Aorta (tissue), 5 donors: Measurements from ENCODE around the gene BMP8B. TPM values are rescaled to one million over a fixed set of nuclear protein-coding genes. Genes with fewer than 3 reads are reported as not detected.
"Not testable (repeated sequence)": the region's sequence is repeated elsewhere in the genome, so short reads cannot be mapped to it uniquely, and the experiment has no call there.

Experiments
- ATAC-seq: fragments of 200-7000 bp; cut with Tn5 transposase; one replicate; pipeline ENCODE4 v1.9.1; 2022; ENCODE audit warnings: moderate library complexity; ENCODE audit not compliant: low FRiP score
- DNase-seq, 2 donors: peaks; one replicate each; pipeline ENCODE4 v3.0.0-alpha.2; 2020
- H3K27ac ChIP-seq, 2 donors: one replicate each; pipeline ENCODE4 v1.5.1; 2013; ENCODE audit warnings: low read length in 2 of 2, mild to moderate bottlenecking in 2 of 2, moderate library complexity in 2 of 2, control low read depth in 1 of 2, inconsistent platforms in 1 of 2, low read depth in 1 of 2
- H3K27me3 ChIP-seq, 2 donors: one replicate each; pipeline ENCODE4 v1.6.1; 2013; ENCODE audit warnings: control low read depth in 1 of 2, low read length in 1 of 2, mild to moderate bottlenecking in 1 of 2, moderate library complexity in 1 of 2; ENCODE audit not compliant: insufficient read depth in 2 of 2, control insufficient read depth in 1 of 2
- H3K36me3 ChIP-seq, 2 donors: one replicate each; pipeline ENCODE4 v1.6.1; 2013; ENCODE audit warnings: control low read depth in 1 of 2, low read length in 1 of 2, mild to moderate bottlenecking in 1 of 2; ENCODE audit not compliant: insufficient read depth in 2 of 2, control insufficient read depth in 1 of 2
- H3K4me1 ChIP-seq, 2 donors: one replicate each; pipeline ENCODE4 v1.6.1; 2013; ENCODE audit warnings: low read length in 2 of 2, control low read depth in 1 of 2, mild to moderate bottlenecking in 1 of 2, moderate library complexity in 1 of 2; ENCODE audit not compliant: insufficient read depth in 2 of 2, control insufficient read depth in 1 of 2
- H3K4me3 ChIP-seq, 2 donors: one replicate each; pipeline ENCODE4 v1.5.1; 2013; ENCODE audit warnings: low read length in 2 of 2, control low read depth in 1 of 2, mild to moderate bottlenecking in 1 of 2
- H3K9me3 ChIP-seq: one replicate; pipeline ENCODE4 v1.6.1; 2013; ENCODE audit warnings: mild to moderate bottlenecking, low read length; ENCODE audit not compliant: control insufficient read depth
- WGBS, 2 donors: extraction: QIAGEN DNeasy Blood & Tissue Kit; methylation state at CpG; one replicate each; pipeline ENCODE4 v1.1.7; 2013; 5-methylcytosine and 5-hydroxymethylcytosine counted together
- intact Hi-C, 2 donors: fragments of 100-400 bp; cut with DNase I; formaldehyde crosslinking; loops; one replicate each; pipeline versions ENCODE4 v1.14.2 to v1.15.0; 2022
- polyA plus RNA-seq, 2 donors: library from polyadenylated mRNA; stranded (reverse); fragments of 200-250 nt; gene quantifications; one replicate each; pipeline ENCODE4 v1.2.3, GENCODE V29; 2013
- total RNA-seq, 2 donors: library from RNA; stranded (reverse); fragmentation: NEBNext Ultra II Directional; extraction: Animal tissue kit (Norgen Biotek cat#: 25700); gene quantifications; one replicate each; pipeline ENCODE4 v1.2.1, GENCODE V29; 2021
- donor health status: healthy with polysubstance abuse.
- donor health status: Bipolar disorder and iron deficiency.
- donor health status: DM: no; HTN: no; CAD: no.
- donor health status: DM: no; HTN: no; CAD: no.
- donor health status: DM: yes; HTN: yes; CAD: no.

Gene BMP8B
- total and polyA plus RNA-seq, 4 donors = 0.03 to 1.4 (median 0.91) TPM

DNA sequence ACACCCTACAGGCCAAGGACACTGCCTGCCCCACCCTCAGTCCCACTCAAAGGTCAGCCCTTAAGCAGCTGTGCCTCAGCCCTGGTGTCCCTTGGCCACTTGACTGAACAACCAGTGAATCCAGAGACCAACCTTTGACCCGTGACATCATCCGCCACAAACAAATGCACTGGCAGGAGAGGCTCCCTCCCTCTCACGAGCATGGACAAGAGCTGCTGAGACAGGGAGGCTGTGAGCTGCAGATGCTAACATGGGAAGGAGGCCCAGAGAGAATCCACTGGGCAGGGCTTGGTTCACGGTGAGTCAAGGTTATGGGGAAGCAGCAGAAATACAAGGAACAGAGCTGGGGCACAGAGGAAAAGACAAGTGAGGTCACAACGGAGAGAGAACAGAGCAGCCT lies 22.2 kb downstream of the BMP8B start:
- ATAC-seq, H3K27ac ChIP-seq, DNase-seq, H3K36me3 ChIP-seq, H3K27me3 ChIP-seq, intact Hi-C loops, H3K4me1 ChIP-seq, H3K9me3 ChIP-seq, H3K4me3 ChIP-seq: not testable (repeated sequence)
- 83 to 86% methylated on average over 1 of the region's 5 CpGs for WGBS, 2 donors

DNA sequence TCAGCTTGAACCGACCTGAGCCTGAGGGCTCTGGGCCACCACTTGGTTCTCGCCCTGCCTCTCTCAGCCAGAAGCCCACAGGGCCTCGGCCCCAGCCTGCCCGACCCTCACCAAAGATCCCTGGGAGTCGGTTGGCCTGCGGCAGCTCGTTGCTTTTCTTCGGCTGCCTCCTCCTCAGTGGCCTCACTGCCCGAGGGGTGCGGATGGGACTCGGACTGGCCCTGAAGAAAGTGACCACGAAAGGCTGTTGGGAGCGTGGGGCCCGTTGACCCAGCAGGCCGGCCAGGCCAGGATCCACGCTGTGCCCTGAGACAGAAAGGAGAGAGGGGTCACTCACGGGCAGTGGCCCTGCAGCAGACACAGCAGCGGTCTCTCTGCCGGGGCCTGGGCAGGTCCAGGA lies 24.2 kb downstream of the BMP8B start:
- DNase-seq, intact Hi-C loops, H3K4me1 ChIP-seq, H3K4me3 ChIP-seq, H3K27ac ChIP-seq, H3K36me3 ChIP-seq, H3K27me3 ChIP-seq, H3K9me3 ChIP-seq, ATAC-seq: not testable (repeated sequence)
- 85 to 90% methylated on average over 8 to 15 of the region's 19 CpGs for WGBS, 2 donors

DNA sequence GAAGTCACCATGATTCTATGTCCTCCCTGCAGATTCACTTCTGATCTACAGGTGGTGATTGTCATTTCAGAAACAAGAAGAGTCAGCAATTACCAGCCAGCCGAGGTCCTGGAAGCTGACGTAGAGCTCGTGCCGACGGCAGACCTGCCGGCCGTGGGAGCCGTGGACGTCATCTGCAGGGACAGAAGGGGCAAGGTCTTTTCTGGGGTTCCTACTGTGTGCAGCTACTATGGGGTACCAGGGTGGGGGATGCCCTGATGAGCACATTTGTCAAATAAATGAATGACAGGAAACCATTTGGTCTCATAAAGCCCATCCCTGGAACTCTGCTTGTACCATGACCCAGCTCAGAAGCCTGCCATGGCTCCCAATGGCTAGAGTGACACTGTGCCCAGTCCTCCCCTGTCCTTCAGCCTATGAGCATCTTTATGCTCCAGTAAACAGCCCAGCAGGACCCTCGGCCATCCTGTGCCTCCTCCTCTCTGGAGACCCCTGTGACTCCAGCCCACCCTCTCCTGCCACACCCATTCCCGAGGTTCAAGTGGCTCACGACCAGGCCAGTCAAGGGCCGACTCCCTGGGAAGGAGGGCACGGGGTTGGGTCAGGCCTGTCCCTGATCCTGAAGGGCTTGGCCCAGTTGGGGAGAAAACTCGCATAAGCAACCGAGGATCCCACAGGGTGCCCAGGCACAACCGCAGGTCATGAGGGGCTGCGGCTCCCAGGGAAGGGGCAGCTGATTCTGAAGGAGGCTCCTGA lies 24.9 kb downstream of the BMP8B start:
- H3K36me3 ChIP-seq, DNase-seq, H3K4me3 ChIP-seq, H3K4me1 ChIP-seq, H3K27ac ChIP-seq, H3K27me3 ChIP-seq, H3K9me3 ChIP-seq, intact Hi-C loops, ATAC-seq: not testable (repeated sequence)
- 85 to 89% methylated on average over 15 of the region's 18 CpGs for WGBS, 2 donors

DNA sequence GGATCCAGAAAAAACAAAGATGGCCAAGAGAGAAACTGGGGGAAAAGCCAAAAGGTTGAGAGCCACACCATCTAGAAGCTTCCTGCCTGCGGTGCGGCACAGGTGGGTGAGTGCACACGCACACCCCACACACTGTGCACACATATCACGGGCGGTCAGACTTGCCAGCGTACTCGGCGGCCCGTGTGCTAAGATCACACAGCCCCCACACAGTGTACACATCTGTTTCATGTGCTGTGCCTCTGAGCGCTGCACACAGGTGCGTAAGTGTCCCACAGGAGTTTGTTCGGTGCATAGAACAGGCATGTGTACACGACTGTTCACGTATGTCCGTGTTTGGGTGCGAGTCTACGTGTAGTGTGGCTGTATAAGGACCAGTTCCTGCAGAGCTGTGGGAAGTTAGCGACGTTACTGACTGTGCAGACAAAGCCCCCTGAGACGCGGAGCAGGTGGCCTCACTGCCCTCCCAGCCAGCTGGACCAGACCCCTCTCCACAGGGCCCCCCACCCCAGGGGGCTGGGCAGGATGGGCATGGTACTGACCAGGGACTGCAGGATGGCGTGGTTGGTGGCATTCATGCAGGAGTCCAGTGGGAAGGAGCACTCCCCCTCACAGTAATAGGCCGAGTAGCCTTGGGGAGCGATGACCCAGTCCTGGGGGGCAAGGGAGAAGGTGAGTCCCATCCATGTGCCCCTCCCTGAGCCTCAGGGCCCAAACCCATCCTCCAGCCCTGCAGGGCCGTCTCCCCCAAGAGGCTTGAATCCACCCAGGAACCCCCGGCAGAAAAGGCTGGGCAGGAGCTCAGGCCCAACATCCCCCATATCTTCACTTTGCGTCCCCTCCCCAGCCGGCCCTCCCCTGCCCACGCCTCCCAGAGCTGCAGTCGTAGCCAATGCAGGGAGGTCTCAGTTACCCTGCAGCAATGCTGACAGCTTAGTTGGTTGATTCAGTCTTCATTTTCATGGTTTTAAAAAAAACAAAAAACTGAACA lies 25.8 kb downstream of the BMP8B start:
- H3K27ac ChIP-seq = no peak overlapping the region
- intact Hi-C loops = no loop called here
- 91% methylated on average over 29 to 30 of the region's 30 CpGs for WGBS, 2 donors
- no peaks in the 10 kb centered on the region for H3K27me3 ChIP-seq
- ATAC-seq = no peak
- no peaks in the 10 kb centered on the region for H3K36me3 ChIP-seq
- H3K9me3 ChIP-seq = no peaks in the 10 kb centered on the region
- no peak overlapping the region for H3K4me3 ChIP-seq
- DNase-seq = no peak
- no peaks in the 10 kb centered on the region for H3K4me1 ChIP-seq

DNA sequence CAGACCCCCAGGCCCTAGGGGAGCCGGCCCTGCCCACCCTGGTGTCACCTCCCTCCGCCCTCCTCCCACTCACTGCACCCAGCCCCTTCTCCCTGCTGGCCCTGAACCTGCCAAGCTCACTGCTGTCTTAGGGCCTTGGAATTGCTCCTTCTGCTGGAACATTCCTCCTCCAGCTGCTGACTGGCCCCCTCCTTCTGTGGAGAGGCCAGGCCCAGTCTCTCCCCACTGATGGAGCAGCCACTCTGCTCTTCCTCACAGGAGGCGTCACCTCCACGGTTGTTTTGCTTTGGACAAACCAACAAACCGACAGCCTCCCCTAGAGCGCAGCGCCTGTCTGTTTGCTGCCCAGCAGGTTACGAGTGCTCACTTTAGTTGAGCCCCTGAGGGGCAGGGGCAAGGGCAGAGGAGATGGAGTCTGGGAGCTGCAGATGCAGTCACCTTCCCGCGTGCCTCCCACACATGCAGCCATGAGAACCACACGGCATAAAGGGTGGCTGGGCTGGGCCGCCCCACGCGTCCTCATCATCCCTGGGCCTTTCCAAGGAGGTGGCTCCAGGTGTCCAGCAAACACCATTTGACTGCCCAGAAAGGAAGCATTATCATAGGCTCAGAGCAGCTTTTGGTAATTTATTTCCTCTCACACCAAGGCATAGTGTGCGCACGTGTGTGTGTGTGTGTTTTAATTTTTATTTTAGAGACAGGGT lies 27.0 kb downstream of the BMP8B start:
- WGBS, 2 donors = 72 to 79% methylated on average over 16 of the region's 16 CpGs
- Histone ChIP-seq H3K27ac (no peak overlapping the region), H3K36me3 (peaks cover 0 to 3% of the 10 kb centered on the region in 2 donors), H3K4me1 (no peaks in the 10 kb centered on the region), H3K9me3 (no peaks in the 10 kb centered on the region), H3K4me3 (no peak overlapping the region), H3K27me3 (no peaks in the 10 kb centered on the region)
- ATAC-seq (no peak), DNase-seq (no peak)
- intact Hi-C loops = no loop called here

DNA sequence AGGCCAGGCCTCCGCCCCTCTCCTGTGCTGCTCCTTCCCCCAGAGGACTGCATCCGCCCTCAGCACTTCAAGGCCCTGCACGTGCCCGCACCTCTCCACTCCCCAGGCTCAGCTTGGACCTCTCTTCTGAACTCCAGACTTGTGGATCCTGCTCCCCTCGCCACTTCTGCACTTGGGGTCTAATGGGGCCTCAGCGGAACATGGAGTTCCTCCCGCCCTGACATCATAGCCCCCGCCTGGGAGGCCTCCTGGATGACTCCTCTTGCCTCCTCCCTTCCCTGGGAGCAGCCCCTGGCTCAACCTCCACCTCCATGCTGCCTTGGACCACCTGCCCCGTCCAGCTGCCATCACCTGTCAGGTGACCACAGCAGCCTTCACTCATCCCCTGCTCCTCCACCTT lies 27.6 kb downstream of the BMP8B start:
- Histone ChIP-seq H3K36me3 (peaks cover 0 to 5% of the 10 kb centered on the region in 2 donors), H3K4me3 (no peak overlapping the region), H3K9me3 (no peaks in the 10 kb centered on the region), H3K4me1 (no peaks in the 10 kb centered on the region), H3K27me3 (no peaks in the 10 kb centered on the region), H3K27ac (no peak overlapping the region)
- WGBS, 2 donors = 85 to 90% methylated on average over 7 to 9 of the region's 9 CpGs
- intact Hi-C loops = no loop called here
- DNase-seq (no peak), ATAC-seq (no peak)

DNA sequence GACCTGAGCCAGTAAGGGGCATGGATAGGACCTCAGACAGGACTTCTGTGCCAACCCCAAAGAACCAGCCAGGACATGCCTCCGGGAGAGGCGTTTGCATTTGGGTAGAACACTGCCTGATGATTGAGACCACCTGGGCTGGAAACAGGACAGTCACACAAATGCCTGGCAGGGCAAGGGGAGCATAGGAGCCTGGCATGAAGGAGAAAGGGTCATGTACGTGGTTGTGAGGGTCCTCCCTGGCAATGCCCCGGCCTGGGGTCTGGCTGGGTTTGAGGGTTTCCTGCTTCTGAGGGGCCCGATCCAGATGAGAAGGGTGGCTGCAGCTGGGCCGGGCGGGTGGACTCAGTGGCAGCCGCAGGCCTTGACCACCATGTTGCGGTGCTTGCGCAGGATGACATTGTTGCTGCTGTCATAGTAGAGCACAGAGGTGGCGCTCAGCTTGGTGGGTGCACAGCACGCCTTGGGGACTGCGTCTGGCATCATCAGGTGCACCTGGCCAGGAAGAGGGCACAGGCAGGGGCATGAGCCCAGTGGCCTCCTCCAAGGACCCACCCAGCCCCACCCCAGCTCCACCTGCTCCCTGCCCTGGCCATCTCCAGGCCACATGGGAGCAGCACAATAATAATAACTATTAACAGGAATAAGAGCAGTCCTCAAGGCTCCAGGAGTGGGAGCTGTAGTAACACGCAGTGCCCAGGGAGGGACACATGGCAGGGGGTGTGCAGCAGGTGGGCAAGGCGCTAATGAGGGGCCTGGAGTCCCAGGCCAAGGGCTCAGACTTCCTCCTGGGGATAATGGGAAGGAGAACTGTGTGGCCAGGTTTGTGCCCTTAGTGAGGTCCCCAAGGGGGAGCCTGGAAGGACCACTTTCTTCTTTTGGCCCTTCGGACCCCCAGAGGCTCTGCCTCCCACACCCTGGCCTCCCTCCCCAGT lies 28.3 kb downstream of the BMP8B start:
- no peaks in the 10 kb centered on the region for H3K27me3 ChIP-seq
- H3K4me3 ChIP-seq = no peak overlapping the region
- no peak for DNase-seq
- 94 to 95% methylated on average over 16 of the region's 16 CpGs for WGBS, 2 donors
- no peaks in the 10 kb centered on the region for H3K9me3 ChIP-seq
- H3K4me1 ChIP-seq = no peaks in the 10 kb centered on the region
- intact Hi-C loops = no loop called here
- ATAC-seq = no peak
- no peak overlapping the region for H3K27ac ChIP-seq
- H3K36me3 ChIP-seq = peaks cover 0 to 6% of the 10 kb centered on the region in 2 donors

DNA sequence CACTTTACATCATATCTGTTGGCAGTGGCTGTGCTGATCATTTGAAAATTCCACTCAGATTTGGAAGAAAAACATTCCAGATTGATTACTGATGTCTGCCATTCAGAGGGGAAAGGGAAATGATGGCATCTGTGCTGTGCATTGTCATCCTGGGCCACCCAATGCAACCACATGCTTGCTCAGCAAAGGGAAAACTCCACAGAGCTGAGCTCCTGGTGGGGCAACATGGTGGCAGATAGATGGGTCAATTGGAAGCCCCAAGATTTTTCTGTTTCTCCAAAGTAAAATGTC lies 29.3 kb downstream of the BMP8B start:
- Histone ChIP-seq H3K36me3 (peaks cover 0 to 7% of the 10 kb centered on the region in 2 donors), H3K27ac (no peak overlapping the region), H3K4me3 (no peak overlapping the region), H3K4me1 (no peaks in the 10 kb centered on the region), H3K9me3 (no peaks in the 10 kb centered on the region), H3K27me3 (no peaks in the 10 kb centered on the region)
- no peak for ATAC-seq
- intact Hi-C loops = no loop called here
- no peak for DNase-seq
